Cardiac fibroblast (primary cell): Measurements from ENCODE around the gene CIAO2B.
"Not testable (repeated sequence)": the region's sequence is repeated elsewhere in the genome, so short reads cannot be mapped to it uniquely, and the experiment has no call there.

Source experiments
- DNase-seq, 2 donors: peaks; one replicate each; pipeline versions ENCODE4 v3.0.0 to v3.0.0-alpha.2; 2010; ENCODE audit warnings: low read depth in 2 of 2
- H3K4me3 ChIP-seq, 2 donors: replicated peaks in 1 of 2; 1 replicate in 1 of 2; 2 replicates in 1 of 2; pipeline ENCODE4 v1.5.1; 2011; ENCODE audit warnings: low read depth in 2 of 2, low read length in 2 of 2, mild to moderate bottlenecking in 2 of 2, moderate library complexity in 1 of 2
- CTCF ChIP-seq: IDR thresholded peaks from one replicate; pipeline ENCODE4 v1.5.1; 2011; ENCODE audit warnings: low read depth, mild to moderate bottlenecking, low read length, inconsistent platforms

Gene CIAO2B

GRCh38 chr16:66948134-66948836 lies 14.1 kb upstream of the CIAO2B start:
- peak overlapping the region; percentile 51 to 57 for H3K4me3 ChIP-seq
- TF ChIP-seq CTCF, result no peak
- DNase-seq, result no peak

- peak; percentile 86 to 90 for DNase-seq
- H3K4me3 ChIP-seq, result peak overlapping the region; percentile 51 to 57
- peak; percentile 84 for TF ChIP-seq CTCF
Observed at GRCh38 chr16:66947302-66948065, 13.3 kb upstream of the CIAO2B start.

GRCh38 chr16:66946974-66947301 lies 12.7 kb upstream of the CIAO2B start:
- DNase-seq, result no peak
- no peak overlapping the region for H3K4me3 ChIP-seq
- no peak for TF ChIP-seq CTCF

- DNase-seq, result no peak
- H3K4me3 ChIP-seq, result no peak overlapping the region
- no peak for TF ChIP-seq CTCF
Observed at GRCh38 chr16:66946541-66946940, 12.3 kb upstream of the CIAO2B start.

GRCh38 chr16:66945939-66946338 lies 11.7 kb upstream of the CIAO2B start:
- no peak for DNase-seq
- TF ChIP-seq CTCF, result no peak
- H3K4me3 ChIP-seq, result no peak overlapping the region

- DNase-seq, H3K4me3 ChIP-seq: not testable (repeated sequence)
Observed at GRCh38 chr16:66944971-66945370, 10.8 kb upstream of the CIAO2B start.

- H3K4me3 ChIP-seq, result no peak overlapping the region
- DNase-seq, result no peak
- no peak for TF ChIP-seq CTCF
Observed at GRCh38 chr16:66944054-66944441, 9.8 kb upstream of the CIAO2B start.
